Suprapubic skin (tissue), 4 donors: ENCODE measurements around the gene KNTC1.

Experiments
- EP300 ChIP-seq: sonication (generic); formaldehyde crosslinking; IDR thresholded peaks from one replicate; pipeline ENCODE4 v1.6.1; 2017; ENCODE audit warnings: antibody characterized with exemption
- POLR2A ChIP-seq, 2 donors: fragments of 450-650 bp; IDR thresholded peaks; one replicate each; pipeline ENCODE4 v1.6.1; 2017; ENCODE audit warnings: antibody characterized with exemption in 2 of 2, mild to moderate bottlenecking in 2 of 2, moderate library complexity in 2 of 2
- POLR2AphosphoS5 ChIP-seq, 3 donors: sonication (generic); formaldehyde crosslinking; IDR thresholded peaks; one replicate each; pipeline ENCODE4 v1.6.1; 2017; ENCODE audit warnings: antibody characterized with exemption in 3 of 3
- TF ChIP-seq, protein P1 (sequence below), 2 donors: fragments of 200-600 bp in 1 of 2; fragments of 450-650 bp in 1 of 2; sonication (generic) in 1 of 2; IDR thresholded peaks; one replicate each; pipeline ENCODE4 v1.5.1; 2016 to 2019; ENCODE audit warnings: antibody characterized with exemption in 2 of 2, mild to moderate bottlenecking in 1 of 2, moderate library complexity in 1 of 2

DNA sequence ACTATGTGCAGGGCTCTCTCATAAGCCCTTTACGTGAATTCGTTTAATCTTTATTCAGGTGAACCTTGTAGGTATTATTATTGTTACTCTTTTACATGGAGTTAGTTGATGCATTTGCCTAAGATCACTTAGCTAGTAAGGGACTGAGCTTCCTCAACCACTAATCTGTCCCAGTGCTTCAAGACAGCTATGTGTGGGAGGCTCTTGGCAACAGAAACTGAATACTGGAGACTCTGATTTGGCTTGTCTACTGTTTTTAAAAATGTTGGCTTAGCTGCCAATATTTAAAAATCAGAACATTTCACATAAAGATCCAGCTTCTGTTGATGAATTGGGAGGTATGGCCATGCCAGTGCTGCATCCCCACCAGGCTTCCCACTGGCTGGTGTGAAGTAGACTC lies 6.8 kb downstream of the KNTC1 start:
- TF ChIP-seq, protein P1, sequence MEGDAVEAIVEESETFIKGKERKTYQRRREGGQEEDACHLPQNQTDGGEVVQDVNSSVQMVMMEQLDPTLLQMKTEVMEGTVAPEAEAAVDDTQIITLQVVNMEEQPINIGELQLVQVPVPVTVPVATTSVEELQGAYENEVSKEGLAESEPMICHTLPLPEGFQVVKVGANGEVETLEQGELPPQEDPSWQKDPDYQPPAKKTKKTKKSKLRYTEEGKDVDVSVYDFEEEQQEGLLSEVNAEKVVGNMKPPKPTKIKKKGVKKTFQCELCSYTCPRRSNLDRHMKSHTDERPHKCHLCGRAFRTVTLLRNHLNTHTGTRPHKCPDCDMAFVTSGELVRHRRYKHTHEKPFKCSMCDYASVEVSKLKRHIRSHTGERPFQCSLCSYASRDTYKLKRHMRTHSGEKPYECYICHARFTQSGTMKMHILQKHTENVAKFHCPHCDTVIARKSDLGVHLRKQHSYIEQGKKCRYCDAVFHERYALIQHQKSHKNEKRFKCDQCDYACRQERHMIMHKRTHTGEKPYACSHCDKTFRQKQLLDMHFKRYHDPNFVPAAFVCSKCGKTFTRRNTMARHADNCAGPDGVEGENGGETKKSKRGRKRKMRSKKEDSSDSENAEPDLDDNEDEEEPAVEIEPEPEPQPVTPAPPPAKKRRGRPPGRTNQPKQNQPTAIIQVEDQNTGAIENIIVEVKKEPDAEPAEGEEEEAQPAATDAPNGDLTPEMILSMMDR (IDR thresholded peaks at IDR 0.05) = no peak
- no peak for TF ChIP-seq EP300
- no peak for TF ChIP-seq POLR2AphosphoS5 (IDR thresholded peaks at IDR 0.05)
- no peak for TF ChIP-seq POLR2A (IDR thresholded peaks at IDR 0.05)
